ENCODE results near the gene ARL4D.

GRCh38 chr17:43411369-43411677 is 12.5 kb downstream of the ARL4D start:
- TF ChIP-seq CEBPB (IDR thresholded peaks at IDR 0.05; ENCODE audit: low read depth, low read length) (no peak), TAF1 (IDR thresholded peaks at IDR 0.05; ENCODE audit: low read depth, low read length) (no peak), YY1 (IDR thresholded peaks at IDR 0.05; ENCODE audit: low read depth, low read length) (no peak), SP4 (IDR thresholded peaks at IDR 0.05; ENCODE audit: low read length) (no peak), SIN3A (conservative IDR thresholded peaks at IDR 0.05 in 1 of 2, IDR thresholded peaks at IDR 0.05 in 1 of 2; ENCODE audit: low read depth in 1 of 2, low read length in 2 of 2) (no peak)
- TF ChIP-seq, protein P1, sequence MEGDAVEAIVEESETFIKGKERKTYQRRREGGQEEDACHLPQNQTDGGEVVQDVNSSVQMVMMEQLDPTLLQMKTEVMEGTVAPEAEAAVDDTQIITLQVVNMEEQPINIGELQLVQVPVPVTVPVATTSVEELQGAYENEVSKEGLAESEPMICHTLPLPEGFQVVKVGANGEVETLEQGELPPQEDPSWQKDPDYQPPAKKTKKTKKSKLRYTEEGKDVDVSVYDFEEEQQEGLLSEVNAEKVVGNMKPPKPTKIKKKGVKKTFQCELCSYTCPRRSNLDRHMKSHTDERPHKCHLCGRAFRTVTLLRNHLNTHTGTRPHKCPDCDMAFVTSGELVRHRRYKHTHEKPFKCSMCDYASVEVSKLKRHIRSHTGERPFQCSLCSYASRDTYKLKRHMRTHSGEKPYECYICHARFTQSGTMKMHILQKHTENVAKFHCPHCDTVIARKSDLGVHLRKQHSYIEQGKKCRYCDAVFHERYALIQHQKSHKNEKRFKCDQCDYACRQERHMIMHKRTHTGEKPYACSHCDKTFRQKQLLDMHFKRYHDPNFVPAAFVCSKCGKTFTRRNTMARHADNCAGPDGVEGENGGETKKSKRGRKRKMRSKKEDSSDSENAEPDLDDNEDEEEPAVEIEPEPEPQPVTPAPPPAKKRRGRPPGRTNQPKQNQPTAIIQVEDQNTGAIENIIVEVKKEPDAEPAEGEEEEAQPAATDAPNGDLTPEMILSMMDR (IDR thresholded peaks at IDR 0.05; ENCODE audit: control extremely low read depth in 1 of 3, insufficient read depth in 1 of 3, low read depth in 1 of 3, low read length in 3 of 3), result no peak
